H9 (cell line): ENCODE results near the gene CCDC169. TPM values are rescaled to one million over a fixed set of nuclear protein-coding genes. Genes with fewer than 3 reads are reported as not detected.
A peak's percentile ranks its signal among the peaks of the same experiment; 100 is the strongest.
"Not testable (repeated sequence)": the region's sequence is repeated elsewhere in the genome, so short reads cannot be mapped to it uniquely, and the experiment has no call there.

Source experiments
- DNase-seq: peaks from one replicate; pipeline ENCODE4 v3.0.0-alpha.2; 2017
- H2AFZ ChIP-seq: one replicate; pipeline ENCODE4 v1.6.1; 2013; ENCODE audit warnings: mild to moderate bottlenecking, low read length, control low read depth, moderate library complexity
- H2AK5ac ChIP-seq: 2 replicates; pipeline ENCODE4 v1.6.1; 2013; ENCODE audit warnings: low read length, control low read depth, mixed read lengths; ENCODE audit not compliant: insufficient read length
- H2BK120ac ChIP-seq: one replicate; pipeline ENCODE4 v1.6.1; 2013; ENCODE audit warnings: low read depth, mild to moderate bottlenecking, low read length, control low read depth, inconsistent platforms; ENCODE audit not compliant: poor library complexity, severe bottlenecking
- H2BK12ac ChIP-seq: 2 replicates; pipeline ENCODE4 v1.6.1; 2013; ENCODE audit warnings: low read length, control low read depth, mixed read lengths, low read depth; ENCODE audit not compliant: insufficient read length
- H2BK15ac ChIP-seq: 2 replicates; pipeline ENCODE4 v1.6.1; 2013; ENCODE audit warnings: low read depth, low read length, control low read depth
- H2BK20ac ChIP-seq: one replicate; pipeline ENCODE4 v1.6.1; 2013; ENCODE audit warnings: low read depth, mild to moderate bottlenecking, low read length, control low read depth, inconsistent platforms; ENCODE audit not compliant: poor library complexity, severe bottlenecking
- H2BK5ac ChIP-seq: 2 replicates; pipeline ENCODE4 v1.6.1; 2013; ENCODE audit warnings: low read length, control low read depth, mixed read lengths; ENCODE audit not compliant: insufficient read length
- H3K14ac ChIP-seq: 2 replicates; pipeline ENCODE4 v1.6.1; 2013; ENCODE audit warnings: low read length, control low read depth; ENCODE audit not compliant: insufficient read depth
- H3K18ac ChIP-seq: 2 replicates; pipeline ENCODE4 v1.6.1; 2013; ENCODE audit warnings: low read depth, mild to moderate bottlenecking, mixed read lengths, low read length, control low read depth; ENCODE audit not compliant: insufficient read length
- H3K23ac ChIP-seq: 2 replicates; pipeline ENCODE4 v1.6.1; 2013; ENCODE audit warnings: low read length, control low read depth, mixed read lengths, low read depth; ENCODE audit not compliant: insufficient read length
- H3K23me2 ChIP-seq: 2 replicates; pipeline ENCODE4 v1.6.1; 2013; ENCODE audit warnings: low read depth, mild to moderate bottlenecking, mixed read lengths, low read length, control low read depth; ENCODE audit not compliant: insufficient read length, poor library complexity, severe bottlenecking
- H3K27ac ChIP-seq: 2 replicates; pipeline ENCODE4 v1.5.1; 2013; ENCODE audit warnings: low read length, control low read depth, mixed read lengths, low read depth; ENCODE audit not compliant: insufficient read length
- H3K27me3 ChIP-seq: 2 replicates; pipeline ENCODE4 v1.6.1; 2013; ENCODE audit warnings: low read length, control low read depth, inconsistent platforms; ENCODE audit not compliant: insufficient read depth
- H3K4ac ChIP-seq: 2 replicates; pipeline ENCODE4 v1.6.1; 2013; ENCODE audit warnings: low read depth, mild to moderate bottlenecking, control low read depth, inconsistent platforms, low read length, moderate library complexity
- H3K4me1 ChIP-seq: 2 replicates; pipeline ENCODE4 v1.6.1; 2013; ENCODE audit warnings: low read length, control low read depth, inconsistent platforms; ENCODE audit not compliant: insufficient read depth
- H3K4me2 ChIP-seq: 2 replicates; pipeline ENCODE4 v1.6.1; 2013; ENCODE audit warnings: low read length, control low read depth, mixed read lengths; ENCODE audit not compliant: insufficient read length, insufficient read depth
- H3K56ac ChIP-seq: 2 replicates; pipeline ENCODE4 v1.6.1; 2013; ENCODE audit warnings: low read depth, mild to moderate bottlenecking, mixed read lengths, low read length, control low read depth; ENCODE audit not compliant: insufficient read length
- H3K79me1 ChIP-seq: 2 replicates; pipeline ENCODE4 v1.6.1; 2013; ENCODE audit warnings: low read depth, mild to moderate bottlenecking, moderate library complexity, low read length, control low read depth, inconsistent platforms; ENCODE audit not compliant: insufficient read depth, poor library complexity, severe bottlenecking
- H3K79me2 ChIP-seq: 2 replicates; pipeline ENCODE4 v1.6.1; 2013; ENCODE audit warnings: low read length, control low read depth, inconsistent platforms; ENCODE audit not compliant: insufficient read depth
- H3K9ac ChIP-seq: 2 replicates; pipeline ENCODE4 v1.6.1; 2013; ENCODE audit warnings: low read length, control low read depth, mixed read lengths; ENCODE audit not compliant: insufficient read length; ENCODE audit errors: extremely low read depth
- H3K9me3 ChIP-seq: one replicate; pipeline ENCODE4 v1.6.1; 2013; ENCODE audit warnings: low read depth, low read length, inconsistent platforms; ENCODE audit not compliant: control insufficient read depth
- H3T11ph ChIP-seq: one replicate; pipeline ENCODE4 v1.6.1; 2013; ENCODE audit warnings: mild to moderate bottlenecking, low read length, control low read depth, inconsistent platforms
- H4K20me1 ChIP-seq: one replicate; pipeline ENCODE4 v1.6.1; 2013; ENCODE audit not compliant: control insufficient read depth, insufficient read length, insufficient read depth
- H4K5ac ChIP-seq: 2 replicates; pipeline ENCODE4 v1.6.1; 2013; ENCODE audit warnings: low read depth, mild to moderate bottlenecking, mixed read lengths, low read length, control low read depth; ENCODE audit not compliant: insufficient read length
- H4K8ac ChIP-seq: replicated peaks from 2 replicates; pipeline ENCODE4 v1.6.1; 2013; ENCODE audit warnings: low read length, control low read depth, mixed read lengths, low read depth; ENCODE audit not compliant: insufficient read length
- H4K91ac ChIP-seq: 2 replicates; pipeline ENCODE4 v1.6.1; 2013; ENCODE audit warnings: low read depth, mild to moderate bottlenecking, moderate library complexity, mixed read lengths, low read length, control low read depth; ENCODE audit not compliant: insufficient read length
- H3K27ac Mint-ChIP-seq, 3 experiments: 2 replicates in 2 of 3; 3 replicates in 1 of 3; pipeline ENCODE4 v1.8.0; 2020 to 2021; ENCODE audit warnings: mixed read lengths in 3 of 3, mild to moderate bottlenecking in 1 of 3, moderate library complexity in 1 of 3
- H3K27me3 Mint-ChIP-seq: 2 replicates; pipeline ENCODE4 v1.8.0; 2021; ENCODE audit warnings: low read depth, mild to moderate bottlenecking, moderate library complexity, mixed read lengths
- H3K36me3 Mint-ChIP-seq, 3 experiments: 2 replicates in 2 of 3; 3 replicates in 1 of 3; pipeline ENCODE4 v1.8.0; 2020 to 2021; ENCODE audit warnings: low read depth in 3 of 3, mixed read lengths in 3 of 3; ENCODE audit not compliant: insufficient read depth in 1 of 3
- H3K4me1 Mint-ChIP-seq, 2 experiments: 2 replicates each; pipeline ENCODE4 v1.8.0; 2020; ENCODE audit warnings: mixed read lengths in 2 of 2
- H3K4me3 Mint-ChIP-seq, 2 experiments: 2 replicates in 1 of 2; 3 replicates in 1 of 2; pipeline ENCODE4 v1.8.0; 2020 to 2021; ENCODE audit warnings: mild to moderate bottlenecking in 2 of 2, mixed read lengths in 2 of 2, moderate library complexity in 1 of 2
- H3K9me3 Mint-ChIP-seq, 2 experiments: 2 replicates in 1 of 2; 3 replicates in 1 of 2; pipeline ENCODE4 v1.8.0; 2020; ENCODE audit warnings: mild to moderate bottlenecking in 2 of 2, mixed read lengths in 2 of 2, moderate library complexity in 1 of 2
- CTCF ChIP-seq: fragments of 200-600 bp; sonication (generic); conservative IDR thresholded peaks from 3 replicates; pipeline ENCODE4 v1.8.0; 2021; ENCODE audit warnings: antibody characterized with exemption, mild to moderate bottlenecking
- WGBS: extraction: QIAGEN DNeasy Blood & Tissue Kit; methylation state at CpG from one replicate; pipeline ENCODE4 v1.1.7; 2013; ENCODE audit warnings: missing lambda C conversion rate, low lambda C conversion rate, mixed read lengths; ENCODE audit not compliant: insufficient read length; ENCODE audit errors: extremely low coverage; 5-methylcytosine and 5-hydroxymethylcytosine counted together
- total RNA-seq: library from RNA; stranded (reverse); gene quantifications from 2 replicates; pipeline ENCODE4 v1.2.1, GENCODE V29; 2021

CCDC169 gene
- total RNA-seq, 1 experiment from 2014 or later, result 19.1 TPM

- no peak overlapping the region for H2BK120ac ChIP-seq
- peaks cover 17% of the 10 kb centered on the region for H3K4me1 ChIP-seq
- no peak overlapping the region for H2BK15ac ChIP-seq
- H3K79me2 ChIP-seq, result no peaks in the 10 kb centered on the region
- no peaks in the 10 kb centered on the region for H3K79me1 ChIP-seq
- no peaks in the 10 kb centered on the region for H3K9me3 ChIP-seq
- no peak overlapping the region for H3K4me2 ChIP-seq
- no peak overlapping the region for H3K14ac ChIP-seq
- no peak overlapping the region for H2BK20ac ChIP-seq
- WGBS, result no CpG with 5 or more reads among the region's 1 CpG
- H3K27me3 Mint-ChIP-seq, result no peaks in the 10 kb centered on the region
- no peak overlapping the region for H3K4me3 Mint-ChIP-seq
- no peaks in the 10 kb centered on the region for H3K27me3 ChIP-seq
- H3K56ac ChIP-seq, result no peak overlapping the region
- no peak overlapping the region for H3T11ph ChIP-seq
- H3K18ac ChIP-seq, result no peak overlapping the region
- H3K27ac Mint-ChIP-seq, result peak overlapping the region in 2 of 3 experiments; percentile 11 to 27; a peak in 2 of 7 replicates
- H3K27ac ChIP-seq, result peak overlapping the region; percentile 55
- no peak overlapping the region for H3K23ac ChIP-seq
- H4K8ac ChIP-seq, result no peak overlapping the region
- no peaks in the 10 kb centered on the region for H4K20me1 ChIP-seq
- no peaks in the 10 kb centered on the region; a peak in 1 of 5 replicates for H3K9me3 Mint-ChIP-seq
- peaks cover 28 to 49% of the 10 kb centered on the region in 2 experiments for H3K4me1 Mint-ChIP-seq
- no peak overlapping the region for H2AFZ ChIP-seq
- H2BK12ac ChIP-seq, result no peak overlapping the region
- H2AK5ac ChIP-seq, result no peak overlapping the region
- H2BK5ac ChIP-seq, result no peak overlapping the region
- H3K23me2 ChIP-seq, result no peaks in the 10 kb centered on the region
- no peak for TF ChIP-seq CTCF
- H4K91ac ChIP-seq, result no peak overlapping the region
- H3K4ac ChIP-seq, result no peak overlapping the region
- H3K36me3 Mint-ChIP-seq, result peaks cover 14 to 67% (median 17%) of the 10 kb centered on the region in 3 experiments
- no peak overlapping the region for H3K9ac ChIP-seq
- no peak overlapping the region for H4K5ac ChIP-seq
- peak; percentile 41 for DNase-seq
Observed at GRCh38 chr13:36325912-36326311, 28.3 kb upstream of the CCDC169 start.

- not testable (repeated sequence) for H2BK5ac ChIP-seq, H4K8ac ChIP-seq, H4K91ac ChIP-seq, H4K5ac ChIP-seq, H2AFZ ChIP-seq, H4K20me1 ChIP-seq, H3K23me2 ChIP-seq, H3K56ac ChIP-seq, H3K9me3 ChIP-seq, H2BK12ac ChIP-seq, H2AK5ac ChIP-seq, H3K4ac ChIP-seq, H3K14ac ChIP-seq, H3K9me3 Mint-ChIP-seq, H3K79me1 ChIP-seq, H3K18ac ChIP-seq, H3K9ac ChIP-seq, H3K27ac ChIP-seq, H3K79me2 ChIP-seq, H2BK15ac ChIP-seq, H3K27me3 ChIP-seq, H2BK20ac ChIP-seq, H3K27me3 Mint-ChIP-seq, H3K4me3 Mint-ChIP-seq, H3T11ph ChIP-seq, H3K4me2 ChIP-seq, H2BK120ac ChIP-seq, H3K23ac ChIP-seq
- WGBS, result no CpG with 5 or more reads among the region's 5 CpGs
- peaks cover 20 to 71% (median 25%) of the 10 kb centered on the region in 3 experiments for H3K36me3 Mint-ChIP-seq
- peaks cover 34 to 59% of the 10 kb centered on the region in 2 experiments for H3K4me1 Mint-ChIP-seq
- H3K4me1 ChIP-seq, result peaks cover 17% of the 10 kb centered on the region
- DNase-seq, result peak; percentile 60
- peak overlapping the region in 2 of 3 experiments; percentile 36 to 87; a peak in 4 of 7 replicates for H3K27ac Mint-ChIP-seq
Observed at GRCh38 chr13:36324881-36325280, 27.3 kb upstream of the CCDC169 start.
